Dendritic cell treated with granulocyte-macrophage colony-stimulating factor and Interleukin-4, amounts not matched to agents 40 ng/mL and 50 ng/mL, for 4 days (primary cell): ENCODE results near the gene CSNK2A2.

Source experiments
- H3K27ac Mint-ChIP-seq: one replicate; pipeline ENCODE4 v1.8.0; 2022; ENCODE audit warnings: mild to moderate bottlenecking, mixed read lengths
- H3K27me3 Mint-ChIP-seq: one replicate; pipeline ENCODE4 v1.8.0; 2022; ENCODE audit warnings: mild to moderate bottlenecking, mixed read lengths
- H3K36me3 Mint-ChIP-seq: one replicate; pipeline ENCODE4 v1.8.0; 2022; ENCODE audit warnings: low read depth, mixed read lengths
- H3K4me1 Mint-ChIP-seq: one replicate; pipeline ENCODE4 v1.8.0; 2022; ENCODE audit warnings: low read depth, mixed read lengths
- H3K4me3 Mint-ChIP-seq: one replicate; pipeline ENCODE4 v1.8.0; 2022; ENCODE audit warnings: mild to moderate bottlenecking, moderate library complexity, mixed read lengths
- H3K9me3 Mint-ChIP-seq: one replicate; pipeline ENCODE4 v1.8.0; 2022; ENCODE audit warnings: mixed read lengths
- intact Hi-C: fragments of 100-400 bp; cut with micrococcal nuclease; formaldehyde crosslinking; loops from one replicate; pipeline ENCODE4 v1.15.0; 2022

CSNK2A2 gene

DNA sequence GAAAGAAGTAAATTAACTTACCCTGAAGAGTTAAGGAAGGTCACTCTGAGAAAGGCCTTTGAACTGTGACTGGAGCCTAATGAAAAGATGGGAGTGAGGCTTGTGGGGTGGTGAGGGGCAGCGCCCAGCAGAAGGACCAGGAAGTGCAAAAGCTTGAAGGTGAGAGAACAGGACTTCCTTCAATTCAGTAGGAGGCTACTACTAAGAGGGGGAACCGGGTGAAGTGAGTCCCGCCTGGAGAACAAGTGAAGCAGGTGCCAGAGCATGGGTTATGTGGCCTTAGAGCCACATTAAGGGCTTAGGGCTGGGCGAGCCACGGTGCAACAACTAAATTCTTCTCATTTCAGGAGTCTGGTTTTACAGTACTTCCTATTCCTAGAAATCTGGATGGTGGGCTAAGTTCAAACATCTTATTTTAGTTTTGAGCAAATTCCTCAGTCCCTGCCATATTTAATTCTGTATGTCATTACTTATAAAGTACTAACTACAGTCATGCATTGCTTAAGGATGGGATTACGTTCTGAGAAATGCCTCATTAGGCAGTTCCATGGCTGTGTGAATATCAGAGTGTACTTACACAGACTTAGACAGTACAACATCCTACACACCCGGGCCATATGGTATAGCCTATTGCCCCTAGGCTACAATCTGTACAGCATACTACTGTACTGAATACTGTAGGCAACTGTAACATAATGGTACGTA is 73.9 kb downstream of the CSNK2A2 start:
- Mint-ChIP-seq H3K4me3 (no peak overlapping the region), H3K36me3 (peaks cover 5% of the 10 kb centered on the region), H3K27ac (no peak overlapping the region), H3K27me3 (no peaks in the 10 kb centered on the region), H3K4me1 (peaks cover 39% of the 10 kb centered on the region), H3K9me3 (no peaks in the 10 kb centered on the region)
- intact Hi-C loops, result loop anchor here (10.0 kb wide), 2 partner anchors 229 to 389 kb away; partner anchors contain the start of gene KATNB1

- Mint-ChIP-seq H3K27me3 (no peaks in the 10 kb centered on the region), H3K9me3 (no peaks in the 10 kb centered on the region), H3K4me3 (no peak overlapping the region), H3K36me3 (peaks cover 1% of the 10 kb centered on the region), H3K27ac (no peak overlapping the region), H3K4me1 (peaks cover 18% of the 10 kb centered on the region)
- intact Hi-C loops, result loop anchor here (10.0 kb wide), 2 partner anchors 226 to 386 kb away; partner anchors contain the start of gene KATNB1
Observed at GRCh38 chr16:58121132-58121531, 76.8 kb downstream of the CSNK2A2 start.

GRCh38 chr16:58120234-58120633 is 77.7 kb downstream of the CSNK2A2 start:
- no peak overlapping the region for H3K27ac Mint-ChIP-seq
- peaks cover 18% of the 10 kb centered on the region for H3K4me1 Mint-ChIP-seq
- H3K27me3 Mint-ChIP-seq, result no peaks in the 10 kb centered on the region
- H3K36me3 Mint-ChIP-seq, result peaks cover 10% of the 10 kb centered on the region
- H3K4me3 Mint-ChIP-seq, result no peak overlapping the region
- intact Hi-C loops, result loop anchor here (10.0 kb wide), 2 partner anchors 225 to 385 kb away; partner anchors contain the start of gene KATNB1
- H3K9me3 Mint-ChIP-seq, result no peaks in the 10 kb centered on the region

DNA sequence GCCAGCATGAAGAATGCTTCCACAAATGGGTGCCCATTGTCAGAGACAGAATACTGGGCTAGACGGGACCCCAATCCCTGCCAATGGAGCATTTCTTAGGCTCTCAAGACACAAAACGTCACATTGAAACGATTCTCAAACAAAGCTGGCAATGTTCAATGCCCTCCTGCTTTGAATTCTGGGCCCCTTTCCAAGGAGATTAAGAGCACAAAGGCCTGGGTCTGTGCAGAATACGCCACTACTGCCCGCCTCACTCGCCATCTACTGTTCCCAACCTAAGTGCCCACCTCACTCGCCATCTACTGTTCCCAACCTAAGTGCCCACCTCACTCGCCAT is 78.4 kb downstream of the CSNK2A2 start:
- Mint-ChIP-seq H3K27me3 (no peaks in the 10 kb centered on the region), H3K27ac (no peak overlapping the region), H3K4me3 (no peak overlapping the region), H3K9me3 (no peaks in the 10 kb centered on the region), H3K36me3 (peaks cover 18% of the 10 kb centered on the region), H3K4me1 (peaks cover 18% of the 10 kb centered on the region)
- intact Hi-C loops, result no loop called here

GRCh38 chr16:58118801-58119508 is 79.0 kb downstream of the CSNK2A2 start:
- Mint-ChIP-seq H3K4me3 (no peak overlapping the region), H3K27me3 (no peaks in the 10 kb centered on the region), H3K27ac (no peak overlapping the region), H3K9me3 (no peaks in the 10 kb centered on the region), H3K4me1 (peaks cover 16% of the 10 kb centered on the region), H3K36me3 (peaks cover 23% of the 10 kb centered on the region)
- intact Hi-C loops, result no loop called here

GRCh38 chr16:58116529-58116928 is 81.4 kb downstream of the CSNK2A2 start:
- peaks cover 44% of the 10 kb centered on the region for H3K36me3 Mint-ChIP-seq
- H3K4me3 Mint-ChIP-seq, result no peak overlapping the region
- H3K4me1 Mint-ChIP-seq, result peaks cover 7% of the 10 kb centered on the region
- H3K9me3 Mint-ChIP-seq, result no peaks in the 10 kb centered on the region
- no peaks in the 10 kb centered on the region for H3K27me3 Mint-ChIP-seq
- H3K27ac Mint-ChIP-seq, result no peak overlapping the region
- intact Hi-C loops, result no loop called here

GRCh38 chr16:58116081-58116480 is 81.8 kb downstream of the CSNK2A2 start:
- Mint-ChIP-seq H3K27me3 (no peaks in the 10 kb centered on the region), H3K9me3 (no peaks in the 10 kb centered on the region), H3K27ac (no peak overlapping the region), H3K36me3 (peaks cover 44% of the 10 kb centered on the region), H3K4me1 (peaks cover 4% of the 10 kb centered on the region), H3K4me3 (no peak overlapping the region)
- intact Hi-C loops, result no loop called here

GRCh38 chr16:58114827-58115825 is 82.8 kb downstream of the CSNK2A2 start:
- H3K4me1 Mint-ChIP-seq, result peaks cover under 1% of the 10 kb centered on the region
- H3K27me3 Mint-ChIP-seq, result no peaks in the 10 kb centered on the region
- no peak overlapping the region for H3K4me3 Mint-ChIP-seq
- peaks cover 44% of the 10 kb centered on the region for H3K36me3 Mint-ChIP-seq
- H3K9me3 Mint-ChIP-seq, result no peaks in the 10 kb centered on the region
- H3K27ac Mint-ChIP-seq, result no peak overlapping the region
- intact Hi-C loops, result no loop called here

GRCh38 chr16:58111302-58111627 is 86.6 kb downstream of the CSNK2A2 start:
- Mint-ChIP-seq H3K27me3 (no peaks in the 10 kb centered on the region), H3K4me1 (peaks cover 13% of the 10 kb centered on the region), H3K9me3 (no peaks in the 10 kb centered on the region), H3K27ac (no peak overlapping the region), H3K36me3 (peaks cover 44% of the 10 kb centered on the region), H3K4me3 (no peak overlapping the region)
- intact Hi-C loops, result no loop called here

- H3K27me3 Mint-ChIP-seq, result no peaks in the 10 kb centered on the region
- peaks cover 13% of the 10 kb centered on the region for H3K4me1 Mint-ChIP-seq
- H3K27ac Mint-ChIP-seq, result no peak overlapping the region
- H3K4me3 Mint-ChIP-seq, result no peak overlapping the region
- H3K9me3 Mint-ChIP-seq, result no peaks in the 10 kb centered on the region
- intact Hi-C loops, result no loop called here
- H3K36me3 Mint-ChIP-seq, result peaks cover 39% of the 10 kb centered on the region
Observed at GRCh38 chr16:58110571-58111301, 87.2 kb downstream of the CSNK2A2 start.

GRCh38 chr16:58109881-58110280 is 88.0 kb downstream of the CSNK2A2 start:
- H3K36me3 Mint-ChIP-seq, result peaks cover 30% of the 10 kb centered on the region
- H3K4me3 Mint-ChIP-seq, result no peak overlapping the region
- H3K27me3 Mint-ChIP-seq, result no peaks in the 10 kb centered on the region
- peaks cover 18% of the 10 kb centered on the region for H3K4me1 Mint-ChIP-seq
- intact Hi-C loops, result no loop called here
- no peak overlapping the region for H3K27ac Mint-ChIP-seq
- H3K9me3 Mint-ChIP-seq, result no peaks in the 10 kb centered on the region

DNA sequence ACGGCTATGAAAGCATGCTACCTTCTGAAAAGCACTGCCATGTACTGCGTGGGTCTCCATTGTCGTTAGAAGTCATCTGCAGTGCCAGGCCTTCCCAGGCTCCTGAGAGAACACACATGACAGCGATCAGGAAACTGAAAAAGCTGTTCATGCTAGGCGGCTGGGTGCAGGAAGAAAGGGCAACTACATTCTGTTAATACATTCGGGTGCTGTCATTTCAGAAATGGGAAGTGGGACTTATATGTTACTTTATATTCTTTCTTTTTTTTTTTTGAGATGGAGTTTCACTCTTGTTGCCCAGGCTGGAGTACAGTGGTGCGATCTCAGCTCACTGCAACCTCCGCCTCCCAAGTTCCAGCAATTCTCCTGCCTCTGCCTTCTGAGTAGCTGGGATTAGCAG is 88.6 kb downstream of the CSNK2A2 start:
- Mint-ChIP-seq H3K36me3 (peaks cover 25% of the 10 kb centered on the region), H3K27ac (no peak overlapping the region), H3K9me3 (no peaks in the 10 kb centered on the region), H3K4me1 (peaks cover 18% of the 10 kb centered on the region), H3K4me3 (no peak overlapping the region), H3K27me3 (no peaks in the 10 kb centered on the region)
- intact Hi-C loops, result no loop called here
